Fibroblast of villous mesenchyme (primary cell): ENCODE results near the gene PAAF1. TPM values are rescaled to one million over a fixed set of nuclear protein-coding genes. Genes with fewer than 3 reads are reported as not detected.

Experiments
- DNase-seq: peaks from one replicate; pipeline ENCODE4 v3.0.0-alpha.2; 2010; ENCODE audit warnings: low read depth
- H3K4me3 ChIP-seq: 2 replicates; pipeline ENCODE4 v1.5.1; 2011; ENCODE audit warnings: low read depth, mild to moderate bottlenecking, low read length
- CTCF ChIP-seq: IDR thresholded peaks from 2 replicates; pipeline ENCODE4 v1.5.1; 2012; ENCODE audit warnings: low read depth, mild to moderate bottlenecking, low read length; ENCODE audit not compliant: insufficient read depth
- total RNA-seq: library from RNA; depleted of rRNA; stranded (reverse); fragments of >200 nt; gene quantifications from 2 replicates; pipeline ENCODE4 v1.2.3, GENCODE V29; 2012

PAAF1 gene
- total RNA-seq, 1 donor, result 6.9 TPM

DNA sequence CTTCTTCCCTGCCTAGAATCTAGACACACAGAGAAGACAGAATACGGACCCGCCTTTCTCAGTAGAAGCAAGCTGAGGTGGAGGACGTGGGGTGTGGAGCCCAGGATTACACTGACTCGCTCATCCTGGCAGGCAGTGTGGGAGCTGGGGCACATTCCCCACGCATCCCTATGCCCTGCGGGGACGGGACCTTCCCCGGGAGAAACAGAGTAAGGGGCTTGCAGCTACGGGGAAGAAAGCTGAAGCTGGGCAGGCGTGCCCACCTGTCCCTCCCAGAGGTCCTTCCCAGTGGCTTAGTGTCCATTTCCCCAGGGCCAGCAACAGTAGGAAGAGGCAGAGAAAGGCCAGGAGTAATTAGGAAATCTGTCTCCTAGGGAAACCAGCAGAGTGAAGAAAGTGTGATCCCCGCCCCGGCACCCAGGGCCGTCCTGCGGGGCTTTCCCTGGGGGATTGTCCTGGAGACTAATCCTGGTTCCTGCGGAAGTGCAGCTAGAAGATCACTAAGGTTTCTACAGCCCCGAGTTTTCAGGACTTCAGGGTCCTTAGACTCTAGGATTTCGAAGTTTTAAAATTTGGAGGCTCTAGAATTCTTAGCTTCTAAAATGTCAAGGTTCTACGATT lies 81.8 kb downstream of the PAAF1 start:
- no peak for TF ChIP-seq CTCF
- no peak for DNase-seq
- H3K4me3 ChIP-seq, result no peak overlapping the region

- TF ChIP-seq CTCF, result no peak
- DNase-seq, result no peak
- H3K4me3 ChIP-seq, result no peak overlapping the region
These were observed 84.5 kb downstream of the PAAF1 start for GRCh38 chr11:73961321-73961720.

DNA sequence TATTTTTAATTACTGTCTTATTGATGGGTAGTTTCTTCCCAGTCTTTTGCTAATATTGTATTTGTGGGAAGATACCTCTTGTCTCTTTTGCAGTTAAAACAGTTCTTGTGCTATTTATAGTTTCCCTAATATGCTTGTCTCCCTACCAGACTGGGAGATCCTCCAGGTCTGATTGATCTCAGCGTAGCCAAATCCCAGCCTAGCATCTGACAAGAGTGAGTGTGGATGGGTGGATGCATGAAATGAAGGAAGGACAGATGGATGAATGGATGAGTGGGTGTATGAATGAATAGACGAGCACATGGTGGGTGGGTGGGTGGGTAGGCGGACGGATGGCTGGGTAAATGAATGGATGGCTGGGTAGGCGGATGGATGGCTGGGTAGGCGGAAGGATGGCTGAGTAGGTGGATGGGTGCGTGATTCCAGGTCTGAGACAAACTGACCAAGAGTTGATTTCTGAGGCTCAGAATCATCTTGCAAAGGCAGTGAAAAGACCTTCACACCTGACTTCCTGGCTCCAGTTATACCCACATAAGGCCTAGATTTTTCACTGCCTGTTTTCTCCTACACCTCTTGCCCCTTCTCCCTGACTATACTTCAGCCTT lies 85.4 kb downstream of the PAAF1 start:
- no peak for TF ChIP-seq CTCF
- H3K4me3 ChIP-seq, result no peak overlapping the region
- DNase-seq, result no peak

GRCh38 chr11:73963861-73964260 lies 87.1 kb downstream of the PAAF1 start:
- H3K4me3 ChIP-seq, result no peak overlapping the region
- TF ChIP-seq CTCF, result no peak
- DNase-seq, result no peak

GRCh38 chr11:73965076-73965763 lies 88.4 kb downstream of the PAAF1 start:
- TF ChIP-seq CTCF, result no peak
- no peak overlapping the region for H3K4me3 ChIP-seq
- peak; percentile 57 for DNase-seq

- DNase-seq, result no peak
- TF ChIP-seq CTCF, result no peak
These were observed 88.9 kb downstream of the PAAF1 start for GRCh38 chr11:73965764-73966121.

More at GRCh38 chr11:73965764-73966121, 88.9 kb downstream of the PAAF1 start:
- no peak overlapping the region for H3K4me3 ChIP-seq
